Embryonic facial prominence (tissue), 1 donor: Measurements from ENCODE around the gene TCL1B.
"Not testable (repeated sequence)": the region's sequence is repeated elsewhere in the genome, so short reads cannot be mapped to it uniquely, and the experiment has no call there.

Experiments used
- DNase-seq: peaks from one replicate; pipeline ENCODE4 v3.0.0-alpha.2; 2016; ENCODE audit errors: extremely low spot score

The TCL1B gene

GRCh38 chr14:95685978-95686922 lies at the start of gene TCL1B:
Gene TCL1B (plus strand): TSS chr14:95686426. CDS start chr14:95686468, 42 bp downstream.
- DNase-seq, result no peak

GRCh38 chr14:95644981-95645380 lies 41.2 kb upstream of the TCL1B start:
- DNase-seq, result no peak

GRCh38 chr14:95645389-95645996 lies 40.7 kb upstream of the TCL1B start:
- no peak for DNase-seq

- DNase-seq, result no peak
These were observed 38.3 kb upstream of the TCL1B start for GRCh38 chr14:95647926-95648325.

- no peak for DNase-seq
These were observed 37.0 kb upstream of the TCL1B start for GRCh38 chr14:95649230-95649629.

GRCh38 chr14:95651028-95651427 lies 35.2 kb upstream of the TCL1B start:
- no peak for DNase-seq

- no peak for DNase-seq
These were observed 34.2 kb upstream of the TCL1B start for GRCh38 chr14:95651821-95652583.

- DNase-seq, result no peak
These were observed 33.5 kb upstream of the TCL1B start for GRCh38 chr14:95652690-95653089.

- DNase-seq, result no peak
These were observed 30.8 kb upstream of the TCL1B start for GRCh38 chr14:95655461-95655860.

- DNase-seq, result no peak
These were observed 29.6 kb upstream of the TCL1B start for GRCh38 chr14:95656634-95657033.

- no peak for DNase-seq
These were observed 28.8 kb upstream of the TCL1B start for GRCh38 chr14:95657454-95657853.

- no peak for DNase-seq
These were observed 26.8 kb upstream of the TCL1B start for GRCh38 chr14:95659293-95659989.

- no peak for DNase-seq
These were observed 26.2 kb upstream of the TCL1B start for GRCh38 chr14:95659990-95660385.

- no peak for DNase-seq
These were observed 25.3 kb upstream of the TCL1B start for GRCh38 chr14:95660651-95661515.

GRCh38 chr14:95662376-95663186 lies 23.6 kb upstream of the TCL1B start:
- no peak for DNase-seq

- DNase-seq, result no peak
These were observed 22.9 kb upstream of the TCL1B start for GRCh38 chr14:95663226-95663797.

- no peak for DNase-seq
These were observed 22.2 kb upstream of the TCL1B start for GRCh38 chr14:95664066-95664465.

- DNase-seq, result no peak
These were observed 21.7 kb upstream of the TCL1B start for GRCh38 chr14:95664546-95664945.

- DNase-seq, result not testable (repeated sequence)
These were observed 20.7 kb upstream of the TCL1B start for GRCh38 chr14:95665530-95665929.

- no peak for DNase-seq
These were observed 19.8 kb upstream of the TCL1B start for GRCh38 chr14:95666450-95666849.
